ENCODE data around the gene SEPTIN10.
"Not testable (repeated sequence)": the region's sequence is repeated elsewhere in the genome, so short reads cannot be mapped to it uniquely, and the experiment has no call there.

SEPTIN10 gene

GRCh38 chr2:109633284-109633961, 19.7 kb upstream of the SEPTIN10 start:
- no peak for DNase-seq

DNA sequence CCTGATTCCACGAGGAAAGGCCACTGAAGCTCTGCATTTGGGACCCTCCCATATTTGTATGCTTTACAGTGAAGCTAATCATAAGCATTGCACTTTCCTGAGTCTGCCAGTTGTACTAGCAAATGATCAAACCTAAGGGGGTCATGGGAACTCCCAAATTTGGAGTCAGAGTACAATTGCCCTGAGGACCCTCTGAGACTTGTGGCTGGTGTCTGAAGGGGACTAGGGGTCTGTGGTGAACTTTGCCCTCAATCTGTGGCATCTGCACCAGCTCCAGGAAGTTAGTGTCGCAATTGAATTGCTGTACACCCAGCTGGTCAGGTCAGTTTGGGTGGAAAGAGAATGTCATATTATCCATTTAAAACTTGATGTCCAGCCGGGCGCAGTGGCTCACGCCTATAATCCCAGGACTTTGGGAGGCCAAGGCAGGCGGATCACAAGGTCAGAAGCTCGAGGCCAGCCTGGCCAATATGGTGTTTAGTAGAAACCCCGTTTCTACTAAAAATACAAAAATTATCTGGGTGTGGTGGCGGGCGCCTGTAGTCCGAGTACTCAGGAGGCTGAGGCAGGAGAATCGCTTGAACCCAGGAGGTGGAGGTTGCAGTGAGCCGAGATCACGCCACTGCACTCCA, 18.5 kb upstream of the SEPTIN10 start:
- DNase-seq = no peak

DNA sequence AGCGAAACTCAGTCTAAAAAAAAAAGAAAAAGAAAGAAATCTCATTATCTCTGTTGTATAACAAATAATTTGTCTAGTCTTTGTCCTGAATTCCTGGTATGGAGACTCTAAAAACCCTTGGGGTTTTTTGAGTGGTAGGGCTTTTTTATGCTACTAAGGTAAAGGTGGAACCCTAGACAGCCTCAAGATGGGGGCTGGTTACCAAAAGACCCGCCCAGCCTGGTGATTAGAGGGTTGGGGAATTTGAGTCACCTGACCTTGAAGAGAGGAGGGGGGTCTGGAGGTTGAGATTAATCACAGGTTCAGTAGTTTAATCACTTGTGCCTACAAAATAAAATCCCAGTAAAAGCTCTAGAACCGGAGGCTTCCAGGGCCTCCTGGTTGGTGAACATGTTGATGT, 18.0 kb upstream of the SEPTIN10 start:
- DNase-seq = no peak

DNA sequence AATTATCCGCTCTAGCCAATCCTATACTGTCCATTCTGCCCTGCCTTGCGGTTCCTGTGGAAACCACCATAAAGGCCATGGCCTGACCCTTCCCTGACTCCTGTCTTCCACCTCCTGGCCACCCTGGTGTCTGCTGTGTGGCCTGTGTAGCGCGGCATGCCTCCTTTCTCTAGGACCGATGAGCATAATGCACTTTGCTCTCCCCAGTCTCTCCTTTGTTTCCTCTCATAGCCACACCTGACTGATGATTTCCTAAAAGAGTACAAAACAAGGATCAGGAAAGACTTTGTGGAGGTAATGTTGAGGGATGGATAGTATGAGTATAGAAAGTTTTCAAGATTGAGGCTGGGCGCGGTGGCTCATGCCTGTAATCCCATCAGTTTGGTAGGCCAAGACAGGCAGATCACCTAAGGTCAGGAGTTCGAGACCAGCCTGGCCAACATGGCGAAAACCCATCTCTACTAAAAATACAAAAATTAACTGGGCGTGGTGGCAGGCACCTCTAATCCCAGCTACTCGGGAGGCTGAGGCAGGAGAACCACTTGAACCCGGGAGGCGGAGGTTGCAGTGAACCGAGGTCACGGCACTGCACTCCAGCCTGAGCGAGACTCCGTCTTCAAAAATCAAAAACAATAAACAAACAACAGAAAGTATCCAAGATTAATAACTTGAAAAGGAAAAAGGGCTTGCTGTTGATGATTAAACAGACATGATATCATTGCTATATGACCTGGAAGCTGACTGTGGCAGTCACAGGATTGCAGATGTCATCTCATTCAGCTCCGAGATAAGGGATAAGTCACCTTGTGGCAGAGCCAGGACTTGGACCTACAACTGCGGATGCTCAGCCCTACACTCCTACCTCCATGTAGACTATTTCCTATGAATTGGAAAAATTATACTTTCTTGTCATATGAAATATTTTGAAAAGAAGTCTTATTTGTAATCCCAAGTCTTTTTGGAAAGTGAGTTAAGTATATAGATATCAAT, 17.0 kb upstream of the SEPTIN10 start:
- no peak for DNase-seq

DNA sequence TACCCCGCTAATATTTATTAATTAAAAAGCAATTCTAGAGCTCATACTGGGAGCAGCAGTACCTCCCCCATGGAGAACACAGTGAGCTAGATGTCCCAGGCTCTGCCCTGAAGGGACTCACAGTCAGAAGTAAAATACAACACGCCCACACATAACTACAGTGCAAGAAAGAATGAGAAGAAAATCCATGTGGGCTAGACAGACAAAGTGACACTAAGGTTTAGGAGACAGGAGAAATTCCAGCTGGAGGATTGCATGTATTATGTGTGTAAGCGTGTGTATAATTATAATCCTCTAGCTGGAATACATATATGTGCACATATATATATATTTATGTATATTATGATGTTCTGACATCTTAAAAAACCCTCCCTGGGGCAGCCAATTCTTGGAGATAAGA, 16.1 kb upstream of the SEPTIN10 start:
- DNase-seq = no peak

GRCh38 chr2:109628321-109628720, 14.6 kb upstream of the SEPTIN10 start:
- DNase-seq = not testable (repeated sequence)

- DNase-seq = no peak
These were observed 10.6 kb upstream of the SEPTIN10 start for GRCh38 chr2:109624339-109624738.

DNA sequence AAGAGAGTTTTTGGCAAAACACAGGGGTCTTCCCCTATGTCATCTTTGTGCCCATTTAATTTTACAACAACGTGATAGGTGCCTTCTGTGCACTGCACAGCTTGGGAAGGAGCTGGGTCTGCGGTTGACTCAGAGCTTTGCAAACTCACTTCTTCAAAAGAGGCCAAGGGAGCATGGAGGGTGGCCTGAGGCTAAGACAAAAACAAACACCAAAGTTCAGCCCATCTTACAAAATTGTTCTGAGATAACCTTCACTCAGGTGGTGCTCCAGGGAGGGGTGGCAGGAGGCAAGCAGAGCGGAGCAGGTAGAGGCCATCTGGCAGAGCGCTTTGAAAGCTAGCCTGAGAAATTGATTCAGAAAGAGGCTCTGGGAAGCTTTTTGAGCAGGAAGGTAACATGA, 10.2 kb upstream of the SEPTIN10 start:
- no peak for DNase-seq

GRCh38 chr2:109623297-109623696, 9.5 kb upstream of the SEPTIN10 start:
- DNase-seq = no peak

GRCh38 chr2:109619032-109619615, 5.4 kb upstream of the SEPTIN10 start:
- DNase-seq = no peak

DNA sequence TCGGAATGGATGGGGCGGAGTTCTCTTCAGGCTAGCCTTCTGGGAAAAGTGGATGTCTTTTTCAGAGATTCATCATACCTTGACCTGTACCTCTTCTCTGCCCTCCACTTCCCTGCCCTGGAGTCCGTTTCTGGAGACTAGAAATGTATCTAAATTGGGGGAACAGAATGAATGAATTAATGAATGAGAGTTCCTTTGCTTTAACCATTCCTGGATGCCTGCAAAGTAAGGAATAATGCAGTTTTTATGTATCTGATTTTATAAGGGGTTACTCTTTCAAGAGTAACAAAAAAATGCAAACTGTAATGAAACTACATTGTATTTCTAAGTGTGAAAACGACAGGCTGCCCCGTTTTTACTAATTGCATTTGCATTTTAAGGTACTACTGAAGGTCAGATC, 2.4 kb upstream of the SEPTIN10 start:
- DNase-seq = no peak

DNA sequence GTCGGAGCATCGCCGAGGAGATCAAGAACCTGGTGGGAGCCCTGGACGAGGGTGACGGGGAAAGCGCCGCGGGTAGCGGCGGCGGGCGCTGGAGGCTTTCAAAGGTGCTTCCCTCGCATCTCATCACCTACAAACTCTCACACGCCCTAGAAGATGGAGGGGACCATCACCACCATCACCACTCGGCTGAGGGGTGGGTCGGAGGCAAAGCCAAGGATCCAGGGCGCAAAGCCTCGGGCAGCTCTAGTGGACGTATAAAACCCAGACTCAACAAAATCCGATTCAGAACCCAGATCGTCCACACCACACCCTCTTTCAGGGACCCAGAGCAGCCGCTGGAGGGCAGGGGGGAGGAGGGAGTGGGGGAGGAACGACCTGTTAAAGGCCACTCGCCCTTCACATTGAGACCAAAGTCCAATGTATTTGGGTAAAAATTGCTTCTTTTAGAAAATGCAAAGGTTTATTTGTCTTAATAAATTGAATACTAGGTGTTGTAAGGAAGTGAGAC, 1.9 kb upstream of the SEPTIN10 start:
- DNase-seq = no peak

- peak; percentile 18 for DNase-seq
These were observed 1.2 kb upstream of the SEPTIN10 start for GRCh38 chr2:109614715-109615636.

DNA sequence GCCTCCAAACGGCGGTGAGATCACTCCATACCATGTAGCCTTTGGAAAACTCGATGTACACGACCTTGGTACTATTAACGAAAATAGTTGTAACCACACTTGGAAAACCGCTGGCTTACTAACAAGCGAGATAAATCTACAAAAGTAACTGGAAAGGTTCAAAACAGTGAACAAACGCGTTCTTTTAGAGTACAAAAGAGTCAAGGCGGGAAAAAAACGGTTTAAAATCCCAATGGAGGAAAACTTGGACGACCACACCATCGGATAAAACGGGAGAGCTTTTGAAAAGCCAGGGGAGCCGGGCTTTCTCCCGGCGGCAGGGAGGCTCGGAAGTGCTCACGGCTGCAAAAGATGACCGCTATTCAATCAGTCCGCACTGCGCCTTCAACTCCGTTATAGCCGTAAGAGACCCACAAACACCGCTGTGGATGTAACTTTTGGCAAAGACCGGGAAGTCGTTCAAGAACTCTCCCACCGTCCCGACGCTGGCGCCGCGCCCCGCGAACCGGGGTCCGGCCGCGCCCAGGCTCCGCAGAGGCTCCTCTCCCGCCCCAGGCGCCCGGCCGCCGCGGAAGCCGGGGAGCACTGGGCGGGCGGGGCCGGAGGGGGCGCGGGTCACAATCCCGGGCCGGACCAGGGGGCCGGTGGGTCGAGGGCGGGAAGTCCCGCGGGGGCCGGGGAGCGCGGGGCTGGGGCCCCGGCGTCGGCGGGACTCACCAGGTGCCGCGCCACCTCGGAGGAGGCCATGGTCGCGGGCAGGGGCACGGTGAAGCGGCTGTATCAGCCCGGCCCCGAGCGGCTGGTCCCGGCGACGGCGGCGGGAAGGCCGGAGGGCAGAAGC, 465 bp downstream of the SEPTIN10 start:
- DNase-seq = peak; percentile 31

DNA sequence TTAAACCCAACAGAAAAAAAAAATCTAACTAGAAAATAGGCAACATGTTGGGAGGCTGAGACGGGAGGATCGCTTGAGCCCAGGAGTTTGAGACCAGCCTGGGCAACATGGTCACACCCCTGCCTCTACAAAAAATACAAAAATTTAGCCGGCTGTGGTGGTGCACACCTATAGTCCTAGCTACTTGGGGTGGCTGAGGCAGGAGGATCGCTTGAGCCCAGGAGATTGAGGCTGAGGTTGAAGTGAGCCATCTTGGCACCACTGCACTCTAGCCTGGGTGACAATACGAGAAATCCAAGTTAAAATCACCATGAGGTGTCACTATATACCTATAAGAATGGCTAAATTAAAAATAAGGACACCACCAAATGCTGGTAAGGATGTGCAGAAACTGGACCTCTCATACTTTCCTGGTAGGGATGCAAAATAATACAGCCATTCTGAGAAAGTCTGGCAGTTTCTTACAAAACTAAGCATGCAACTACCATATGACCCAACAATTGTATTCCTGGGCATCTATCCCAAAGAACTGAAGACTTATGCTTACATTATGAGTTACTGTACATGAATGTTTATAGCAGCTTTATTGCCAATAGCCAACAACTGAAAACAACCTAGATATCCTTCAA, 2.2 kb downstream of the SEPTIN10 start:
- DNase-seq = no peak

DNA sequence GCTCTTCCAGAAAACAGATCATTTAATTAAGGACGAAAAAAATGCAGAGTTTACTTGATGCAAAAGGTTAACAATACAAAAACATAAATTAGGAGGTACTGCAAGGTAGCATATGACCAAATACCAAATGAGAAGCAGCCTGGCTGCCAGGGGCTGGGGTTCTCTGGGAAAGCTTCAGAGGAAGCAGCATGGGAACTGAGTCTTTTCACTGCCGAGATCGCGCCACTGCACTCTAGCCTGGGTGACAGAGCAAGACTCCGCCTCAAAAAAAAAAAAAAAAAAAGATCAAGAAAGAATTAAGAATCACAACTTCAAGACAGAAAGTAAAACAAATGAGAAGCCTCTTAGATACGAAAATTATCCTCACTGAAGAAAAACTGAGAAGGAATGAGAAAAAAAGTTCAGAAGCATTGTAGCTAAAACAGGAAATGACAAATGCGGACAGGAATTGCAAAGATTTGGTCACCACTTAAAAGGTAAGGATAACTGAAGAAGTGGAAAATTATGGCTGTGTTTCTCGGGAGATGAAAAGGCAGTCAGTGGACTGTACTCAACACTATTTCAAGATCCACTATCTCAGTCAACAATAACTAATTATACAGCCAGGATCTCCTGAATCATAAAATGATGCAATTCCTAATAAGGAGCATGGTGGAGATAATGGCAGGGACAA, 4.3 kb downstream of the SEPTIN10 start:
- DNase-seq = no peak

GRCh38 chr2:109607766-109608165, 6.0 kb downstream of the SEPTIN10 start:
- no peak for DNase-seq

DNA sequence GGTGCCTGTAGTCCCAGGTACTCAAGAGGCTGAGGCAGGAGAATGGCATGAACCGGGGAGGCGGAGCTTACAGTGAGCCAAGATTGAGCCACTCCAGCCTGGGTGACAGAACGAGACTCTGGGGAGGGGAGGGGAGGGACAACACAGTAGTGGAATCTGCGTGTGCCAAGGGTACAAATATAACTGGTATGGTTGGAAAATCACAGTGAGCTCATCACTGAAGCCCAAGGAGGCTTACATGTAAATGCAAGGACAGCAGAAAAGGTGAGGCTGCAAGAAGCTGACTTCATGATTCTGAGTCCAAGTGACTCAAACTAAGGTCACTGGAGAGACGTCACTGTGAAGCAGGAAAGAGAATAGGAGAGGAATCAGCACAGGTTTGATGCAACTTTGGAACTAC, 9.2 kb downstream of the SEPTIN10 start:
- no peak for DNase-seq

DNA sequence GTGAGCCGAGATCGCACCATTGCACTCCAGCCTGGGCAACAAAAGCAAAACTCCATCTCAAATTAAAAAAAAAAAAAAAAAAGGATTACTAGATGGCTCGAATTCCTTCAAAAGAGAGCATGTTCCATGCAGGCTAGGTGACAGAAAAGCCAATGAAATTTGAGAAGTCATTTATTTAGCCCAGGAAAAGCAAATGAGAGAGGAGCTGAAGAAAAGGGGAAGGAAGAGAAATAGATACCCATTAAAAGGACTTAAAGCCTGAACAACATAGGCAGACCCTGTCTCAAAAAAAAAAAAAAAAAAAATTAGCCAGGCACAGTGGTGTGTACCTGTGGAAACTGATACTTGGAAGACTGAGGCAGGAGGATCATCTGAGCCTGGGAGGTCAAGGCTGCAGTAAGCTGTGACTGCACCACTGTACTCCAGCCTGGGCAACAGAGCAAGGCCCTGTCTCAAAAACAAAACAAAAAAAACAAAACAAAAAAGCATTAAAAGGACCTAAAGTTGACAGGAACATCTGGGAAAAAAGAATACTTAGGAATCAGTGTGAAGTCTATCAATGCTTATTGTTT, 11.1 kb downstream of the SEPTIN10 start:
- no peak for DNase-seq

DNA sequence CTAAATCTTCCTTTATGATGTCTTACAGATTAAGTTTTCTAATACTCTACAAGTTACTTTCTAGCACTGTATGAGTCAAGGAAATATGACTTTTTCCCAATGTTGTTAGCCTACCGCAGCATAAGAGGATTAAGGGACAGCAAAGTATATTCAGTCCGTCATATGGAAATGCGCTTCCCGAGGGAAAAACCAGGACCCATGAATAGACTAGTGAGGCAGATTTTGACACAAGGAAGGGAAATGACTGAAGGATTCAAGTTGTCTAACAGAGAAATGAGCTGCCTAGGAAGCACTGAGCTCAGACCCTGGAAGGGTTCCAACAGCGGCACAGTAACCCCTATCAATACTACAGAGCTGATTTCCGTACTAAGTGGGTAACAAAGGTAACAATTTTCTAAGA, 12.0 kb downstream of the SEPTIN10 start:
- no peak for DNase-seq

All from NCI-H1105 treated with DMSO at 0.1 percent for 48 hours (cell line).